Left renal pelvis (tissue), 4 donors: Measurements from ENCODE around the gene TTC17. TPM values are rescaled to one million over a fixed set of nuclear protein-coding genes. Genes with fewer than 3 reads are reported as not detected.
"Not testable (repeated sequence)": the region's sequence is repeated elsewhere in the genome, so short reads cannot be mapped to it uniquely, and the experiment has no call there.

ENCODE experiments used
- DNase-seq, 4 donors: peaks; one replicate each; pipeline ENCODE4 v3.0.0-alpha.2; 2013; ENCODE audit warnings: low read depth in 4 of 4, low spot score in 3 of 4
- polyA plus RNA-seq, 4 donors: library from polyadenylated mRNA; unstranded; fragments of 120-200 nt; gene quantifications; one replicate each; pipeline ENCODE4 v1.2.1, GENCODE V29; 2013; ENCODE audit not compliant: insufficient read length in 4 of 4

Gene TTC17
- polyA plus RNA-seq, 4 donors: 101 to 167 (median 112) TPM

DNA sequence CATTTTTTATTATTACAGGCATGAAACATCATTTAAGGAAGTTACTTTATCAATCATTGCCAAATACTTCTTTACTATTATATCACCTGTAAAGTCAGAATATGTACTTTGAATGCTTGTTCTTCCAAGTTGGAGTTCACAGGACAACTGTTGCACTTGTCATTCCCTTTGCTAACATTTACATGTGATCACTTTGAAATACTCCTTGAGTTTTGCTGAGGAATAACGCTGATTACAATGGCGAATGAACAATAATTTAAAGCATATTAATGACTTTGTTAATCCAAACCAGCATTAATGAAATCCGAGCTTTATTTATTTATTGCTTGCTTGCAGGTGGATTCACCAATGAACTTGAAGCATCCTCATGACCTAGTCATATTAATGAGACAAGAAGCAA lies 20.2 kb downstream of the TTC17 start:
- DNase-seq: no peak

- DNase-seq: no peak
Measured at GRCh38 chr11:43381802-43382201, 23.1 kb downstream of the TTC17 start.

- no peak for DNase-seq
Measured at GRCh38 chr11:43382614-43383013, 23.9 kb downstream of the TTC17 start.

DNA sequence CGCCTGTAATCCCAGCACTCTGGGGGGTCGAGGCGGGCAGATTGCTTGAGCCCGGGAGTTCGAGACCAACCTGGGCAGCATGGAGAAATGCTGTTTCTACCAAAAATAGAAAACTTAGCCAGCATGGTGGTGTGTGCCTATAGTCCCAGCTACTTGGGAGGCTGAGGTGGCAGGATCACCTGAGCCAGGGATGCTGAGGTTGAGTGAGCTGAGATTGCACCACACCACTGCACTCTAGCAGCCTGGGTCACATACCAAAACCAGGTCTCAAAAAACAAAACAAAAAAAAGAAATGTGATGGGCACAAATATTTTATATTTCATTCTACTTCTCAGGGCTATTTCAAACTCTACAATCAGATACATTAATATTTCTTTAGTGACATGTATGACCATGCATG lies 25.7 kb downstream of the TTC17 start:
- no peak for DNase-seq

DNA sequence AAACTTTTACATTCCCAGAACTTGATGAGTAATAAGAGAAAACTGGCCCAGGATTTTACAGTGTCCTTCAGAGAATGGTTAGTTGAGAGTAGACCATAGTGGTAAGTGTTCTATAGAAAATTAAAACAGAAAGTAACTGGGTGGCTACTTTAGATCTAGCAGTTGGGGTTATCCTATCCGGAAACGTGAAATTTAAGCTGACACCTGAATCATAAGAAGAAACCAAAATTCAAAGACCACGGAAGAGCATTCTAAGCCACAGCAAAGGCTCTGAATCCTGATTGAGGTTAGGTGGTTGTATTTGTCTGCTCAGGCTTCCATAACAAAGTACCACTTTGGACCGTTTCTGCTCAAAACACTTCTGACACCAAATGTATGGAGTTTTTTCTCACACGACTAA lies 34.0 kb downstream of the TTC17 start:
- no peak for DNase-seq

DNA sequence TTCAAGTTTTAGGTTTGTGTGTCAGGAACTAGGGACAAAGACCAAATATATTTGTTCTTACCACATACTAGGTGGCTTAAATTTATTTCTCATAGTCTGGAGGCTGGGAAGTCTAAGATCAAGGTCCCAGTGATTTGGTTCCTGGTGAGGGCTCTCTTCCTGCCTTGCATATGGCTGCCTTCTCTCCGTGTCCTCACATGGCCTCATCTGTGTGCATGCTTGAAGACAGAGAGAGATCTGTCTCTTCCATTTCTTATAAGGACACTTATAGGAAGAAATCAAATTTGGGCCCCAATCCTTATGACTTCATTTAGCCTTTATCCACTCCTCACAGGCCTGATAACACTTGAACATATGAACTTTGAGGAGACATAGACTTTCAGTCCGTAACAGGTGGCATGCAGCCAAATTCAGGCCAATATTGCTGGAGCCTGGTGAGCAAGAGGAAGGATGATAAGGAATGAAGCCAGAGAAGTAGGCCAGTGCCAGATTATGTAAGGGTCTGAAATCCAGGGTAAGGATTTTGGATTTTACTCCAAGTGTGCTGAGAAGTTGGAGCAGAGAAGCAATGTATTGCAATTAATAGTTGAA lies 35.1 kb downstream of the TTC17 start:
- no peak for DNase-seq

- no peak for DNase-seq
Measured at GRCh38 chr11:43396617-43397016, 37.9 kb downstream of the TTC17 start.

DNA sequence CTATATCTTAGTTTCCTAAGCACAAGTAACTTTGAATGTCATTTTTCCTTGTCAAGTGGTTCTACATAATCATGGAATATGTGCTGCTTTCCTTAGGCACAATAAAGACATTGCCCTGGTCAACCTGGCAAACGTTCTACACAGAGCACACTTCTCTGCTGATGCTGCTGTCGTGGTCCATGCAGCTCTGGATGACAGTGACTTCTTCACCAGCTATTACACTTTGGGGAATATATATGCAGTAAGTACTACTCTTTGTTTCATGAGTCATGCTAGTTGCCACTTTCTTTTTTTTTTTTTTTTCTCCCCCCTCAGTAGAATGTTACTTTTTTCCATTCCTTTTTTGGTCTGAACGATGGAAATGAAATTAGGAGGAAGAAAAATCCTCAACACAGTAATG lies 38.5 kb downstream of the TTC17 start:
- DNase-seq: no peak

GRCh38 chr11:43399983-43400630 lies 41.4 kb downstream of the TTC17 start:
- DNase-seq: no peak

DNA sequence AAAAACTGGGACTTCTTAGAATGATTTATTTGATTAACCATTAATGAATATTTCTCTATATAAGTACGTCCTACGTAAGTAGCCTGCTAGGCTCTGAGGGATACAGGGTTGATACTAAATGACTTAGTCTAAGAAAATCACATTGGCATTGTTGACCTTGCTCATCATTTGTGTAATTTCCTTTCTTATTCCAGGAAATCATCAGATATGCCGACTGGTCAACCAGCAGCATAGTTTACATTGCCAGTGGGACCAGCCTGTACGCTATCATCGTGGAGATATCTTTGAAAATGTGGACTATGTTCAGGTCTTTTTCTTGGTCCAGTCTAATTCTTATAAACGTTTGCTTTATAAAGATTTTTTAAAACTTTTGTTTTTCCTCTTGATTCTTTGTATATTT lies 42.5 kb downstream of the TTC17 start:
- no peak for DNase-seq

GRCh38 chr11:43401811-43402210 lies 43.1 kb downstream of the TTC17 start:
- DNase-seq: not testable (repeated sequence)

GRCh38 chr11:43403357-43404231 lies 44.9 kb downstream of the TTC17 start:
- DNase-seq: no peak

GRCh38 chr11:43404406-43404805 lies 45.7 kb downstream of the TTC17 start:
- DNase-seq: no peak

DNA sequence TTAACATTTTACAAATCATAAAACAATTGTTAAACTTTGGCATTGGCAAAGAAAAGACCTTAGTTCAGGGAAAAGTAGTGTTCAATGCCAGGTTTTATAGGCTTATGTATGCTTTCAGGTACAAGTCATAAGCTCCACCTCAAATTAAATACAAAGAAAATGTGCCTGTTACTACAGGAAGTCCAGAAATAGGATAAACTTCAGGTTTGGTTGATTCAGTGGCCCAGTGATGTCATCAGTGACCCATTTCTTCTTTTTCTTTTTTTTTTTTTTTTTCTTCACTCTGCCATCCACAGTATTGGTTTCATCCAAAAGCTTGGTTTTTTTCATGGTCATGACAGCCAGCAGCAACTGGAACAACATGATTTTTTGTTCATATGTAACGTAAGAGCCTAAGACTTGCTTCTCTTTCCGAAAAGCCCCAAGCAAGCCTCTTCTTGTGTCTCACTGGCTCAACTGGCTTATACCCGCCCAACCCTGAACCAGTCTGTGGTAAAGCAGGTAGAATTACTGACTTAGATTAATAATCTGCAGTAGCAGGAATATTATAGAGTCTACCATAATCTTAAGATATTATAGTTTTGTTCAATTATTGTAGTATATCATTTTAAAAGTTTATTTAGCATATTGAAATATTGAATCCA lies 46.2 kb downstream of the TTC17 start:
- DNase-seq: no peak

GRCh38 chr11:43408277-43408676 lies 49.6 kb downstream of the TTC17 start:
- DNase-seq: no peak

DNA sequence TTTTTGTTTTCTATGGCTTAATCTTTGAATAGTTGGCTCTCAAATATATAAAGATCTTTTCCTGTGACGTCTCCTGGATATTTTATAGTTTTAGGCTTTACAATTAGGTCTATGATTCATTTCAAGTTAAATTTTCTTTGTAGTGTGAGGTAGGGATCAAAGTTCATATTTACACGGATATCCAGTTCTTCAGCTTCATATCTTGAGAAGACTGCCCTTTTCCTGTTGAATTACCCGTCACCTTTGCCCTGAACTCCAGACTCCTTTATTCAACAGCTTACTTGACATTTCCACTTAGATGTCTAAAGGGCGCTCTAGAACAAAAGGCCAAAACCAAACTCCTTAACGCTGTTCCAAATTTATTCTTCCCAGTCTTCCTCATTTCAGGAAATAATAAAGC lies 51.7 kb downstream of the TTC17 start:
- DNase-seq: no peak

GRCh38 chr11:43418197-43418596 lies 59.5 kb downstream of the TTC17 start:
- no peak for DNase-seq

DNA sequence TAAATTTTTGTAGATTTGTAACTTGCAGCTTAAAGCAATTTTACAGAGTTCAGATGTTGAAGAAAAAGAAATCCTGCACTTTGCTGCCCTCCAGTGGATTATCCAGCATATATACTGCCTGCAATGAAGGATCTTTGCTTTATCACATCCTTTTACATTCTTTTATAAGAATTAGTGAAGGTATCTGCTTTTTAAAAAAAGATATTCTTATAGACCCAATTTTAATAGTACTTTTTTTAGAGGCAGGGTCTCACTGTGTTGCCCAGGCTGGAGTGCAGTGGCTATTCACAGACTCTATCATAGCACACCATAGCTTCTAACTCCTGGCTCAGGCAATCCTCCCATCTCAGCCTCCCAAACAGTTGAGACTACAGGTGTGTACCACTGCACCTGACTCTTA lies 60.7 kb downstream of the TTC17 start:
- peak; percentile 3 to 19 (median 8) for DNase-seq

DNA sequence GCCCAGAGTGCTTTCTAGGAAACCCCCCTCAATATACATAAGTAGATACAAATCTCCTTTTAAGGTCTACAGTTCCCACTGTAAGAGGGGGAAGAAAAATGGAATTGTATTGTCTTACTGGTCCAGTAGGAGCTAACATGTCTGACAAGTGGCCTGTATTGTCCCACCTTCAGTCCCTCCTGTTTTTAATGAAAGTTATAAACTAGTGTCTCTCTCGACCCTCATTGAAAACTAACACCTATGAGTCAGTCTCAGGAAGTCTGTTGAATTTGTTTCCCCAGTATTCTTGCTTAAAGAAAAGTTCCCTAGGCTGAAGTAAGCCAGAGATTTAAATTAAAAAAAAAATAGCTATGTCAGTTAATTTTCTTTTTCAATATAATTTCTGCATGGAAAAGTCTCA lies 69.3 kb downstream of the TTC17 start:
- no peak for DNase-seq

DNA sequence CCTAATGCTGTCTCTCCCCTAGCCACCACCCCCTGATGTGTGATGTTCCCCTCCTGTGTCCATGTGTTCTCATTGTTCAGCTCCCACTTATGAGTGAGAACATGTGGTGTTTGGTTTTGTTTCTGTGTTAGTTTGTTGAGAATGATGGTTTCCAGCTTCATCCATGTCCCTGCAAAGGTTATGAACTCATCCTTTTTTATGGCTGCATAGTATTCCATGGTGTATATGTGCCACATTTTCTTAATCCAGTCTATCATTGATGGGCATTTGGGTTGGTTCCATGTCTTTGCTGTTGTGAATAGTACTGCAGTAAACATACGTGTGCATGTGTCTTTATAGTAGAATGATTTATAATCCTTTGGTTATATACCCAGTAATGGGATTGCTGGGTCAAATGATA lies 72.2 kb downstream of the TTC17 start:
- not testable (repeated sequence) for DNase-seq

DNA sequence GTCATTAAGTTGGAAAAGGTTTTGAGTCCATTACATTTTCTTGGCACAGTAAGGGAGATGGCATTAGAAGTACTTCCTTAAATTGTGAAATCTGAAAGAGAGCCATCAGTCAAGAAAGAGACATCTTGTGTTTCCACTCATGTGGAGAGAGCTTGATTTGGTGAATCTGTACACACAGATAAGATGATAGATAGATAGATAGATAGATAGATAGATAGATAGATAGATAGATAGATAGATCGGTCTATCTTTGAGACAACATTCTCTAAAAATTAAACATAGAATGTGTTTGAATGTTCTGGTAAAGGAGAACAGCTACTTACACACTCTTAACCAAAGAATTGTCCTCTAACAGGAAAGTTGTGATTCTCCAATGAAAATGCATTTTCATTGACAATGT lies 76.2 kb downstream of the TTC17 start:
- no peak for DNase-seq
